ENCODE results near the gene FANCC.
A peak's percentile ranks its signal among the peaks of the same experiment; 100 is the strongest.
"Not testable (repeated sequence)": the region's sequence is repeated elsewhere in the genome, so short reads cannot be mapped to it uniquely, and the experiment has no call there.

FANCC gene

GRCh38 chr9:95329061-95329460 is 11.6 kb upstream of the FANCC start:
- not testable (repeated sequence) for DNase-seq (ENCODE audit: low read depth)

GRCh38 chr9:95327239-95327865 is 9.8 kb upstream of the FANCC start:
- no peak for DNase-seq (ENCODE audit: low read depth)

- DNase-seq (ENCODE audit: low read depth), result no peak
Observed at GRCh38 chr9:95325221-95325620, 7.7 kb upstream of the FANCC start.

- no peak for DNase-seq (ENCODE audit: low read depth)
Observed at GRCh38 chr9:95317893-95318211, 343 bp upstream of the FANCC start.

- peak; percentile 49 for DNase-seq (ENCODE audit: low read depth)
Observed at GRCh38 chr9:95316794-95317118, 753 bp downstream of the FANCC start.

- no peak for DNase-seq (ENCODE audit: low read depth)
Observed at GRCh38 chr9:95316274-95316673, 1.2 kb downstream of the FANCC start.

GRCh38 chr9:95315108-95315746 is 2.3 kb downstream of the FANCC start:
- no peak for DNase-seq (ENCODE audit: low read depth)

- DNase-seq (ENCODE audit: low read depth), result peak; percentile 56
Observed at GRCh38 chr9:95313010-95313498, 4.5 kb downstream of the FANCC start.

GRCh38 chr9:95311961-95312360 is 5.5 kb downstream of the FANCC start:
- peak; percentile 85 for DNase-seq (ENCODE audit: low read depth)

- peak; percentile 76 for DNase-seq (ENCODE audit: low read depth)
Observed at GRCh38 chr9:95307538-95307937, 10.0 kb downstream of the FANCC start.

GRCh38 chr9:95306819-95307218 is 10.7 kb downstream of the FANCC start:
- DNase-seq (ENCODE audit: low read depth), result no peak

GRCh38 chr9:95305770-95306492 is 11.6 kb downstream of the FANCC start:
- DNase-seq (ENCODE audit: low read depth), result peak; percentile 63

GRCh38 chr9:95302479-95302878 is 15.0 kb downstream of the FANCC start:
- DNase-seq (ENCODE audit: low read depth), result no peak

- no peak for DNase-seq (ENCODE audit: low read depth)
Observed at GRCh38 chr9:95297760-95298159, 19.7 kb downstream of the FANCC start.

- no peak for DNase-seq (ENCODE audit: low read depth)
Observed at GRCh38 chr9:95297316-95297715, 20.2 kb downstream of the FANCC start.

- no peak for DNase-seq (ENCODE audit: low read depth)
Observed at GRCh38 chr9:95296761-95297160, 20.7 kb downstream of the FANCC start.

GRCh38 chr9:95293296-95293695 is 24.2 kb downstream of the FANCC start:
- DNase-seq (ENCODE audit: low read depth), result not testable (repeated sequence)

- no peak for DNase-seq (ENCODE audit: low read depth)
Observed at GRCh38 chr9:95292226-95292625, 25.3 kb downstream of the FANCC start.

GRCh38 chr9:95286151-95286550 is 31.4 kb downstream of the FANCC start:
- DNase-seq (ENCODE audit: low read depth), result no peak

- no peak for DNase-seq (ENCODE audit: low read depth)
Observed at GRCh38 chr9:95285307-95285706, 32.2 kb downstream of the FANCC start.

- DNase-seq (ENCODE audit: low read depth), result peak; percentile 76
Observed at GRCh38 chr9:95284162-95285080, 33.1 kb downstream of the FANCC start.

GRCh38 chr9:95283673-95284072 is 33.8 kb downstream of the FANCC start:
- DNase-seq (ENCODE audit: low read depth), result no peak
